ENCODE measurements around the gene GABBR2. TPM values are rescaled to one million over a fixed set of nuclear protein-coding genes. Genes with fewer than 3 reads are reported as not detected.

The GABBR2 gene
- total RNA-seq, 1 donor from 2014 or later, result not detected

DNA sequence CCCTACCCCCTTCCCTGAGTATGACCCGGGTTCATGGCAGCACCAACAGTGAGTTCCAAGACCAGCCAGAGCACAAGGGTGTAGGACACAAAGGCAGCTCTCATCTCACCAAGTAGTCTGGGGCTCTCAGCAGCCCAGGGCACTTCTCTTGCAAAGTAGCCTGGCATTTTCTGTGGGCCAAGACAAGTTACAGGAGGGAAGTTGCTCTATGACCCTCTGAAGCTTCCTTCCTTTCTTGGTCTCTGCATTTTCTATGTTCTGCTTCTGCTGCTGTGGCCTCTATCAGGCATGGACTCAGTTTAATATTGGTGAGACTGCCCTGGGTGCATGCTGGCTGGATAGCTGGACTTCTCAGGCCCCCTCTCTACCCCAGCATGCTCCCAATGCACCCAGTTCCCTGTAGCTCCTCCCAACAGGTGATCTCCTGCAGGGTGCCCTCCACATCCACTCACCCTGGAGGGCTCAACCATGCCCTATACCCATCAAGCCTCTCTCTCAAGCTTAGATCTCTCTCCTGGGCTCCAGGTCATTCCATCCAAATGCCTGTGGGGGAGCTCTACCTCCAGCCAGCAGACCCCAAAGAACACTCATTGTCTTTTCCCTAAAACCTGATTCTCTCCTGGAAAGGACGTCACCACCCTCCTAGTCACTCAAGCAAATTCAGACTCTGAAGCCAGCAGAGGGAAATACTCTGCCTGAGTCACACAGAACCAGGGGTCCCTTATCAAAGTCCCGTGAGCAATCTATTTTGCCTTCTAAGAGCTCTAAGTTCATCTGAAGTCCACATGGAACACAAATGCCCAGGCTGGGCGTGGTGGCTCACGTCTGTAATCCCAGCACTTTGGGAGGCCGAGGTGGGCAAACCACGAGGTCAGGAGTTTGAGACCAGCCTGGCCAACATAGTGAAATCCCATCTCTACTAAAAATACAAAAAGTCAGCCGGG lies 467.1 kb downstream of the GABBR2 start:
- intact Hi-C loops (cut with micrococcal nuclease), result no loop called here

DNA sequence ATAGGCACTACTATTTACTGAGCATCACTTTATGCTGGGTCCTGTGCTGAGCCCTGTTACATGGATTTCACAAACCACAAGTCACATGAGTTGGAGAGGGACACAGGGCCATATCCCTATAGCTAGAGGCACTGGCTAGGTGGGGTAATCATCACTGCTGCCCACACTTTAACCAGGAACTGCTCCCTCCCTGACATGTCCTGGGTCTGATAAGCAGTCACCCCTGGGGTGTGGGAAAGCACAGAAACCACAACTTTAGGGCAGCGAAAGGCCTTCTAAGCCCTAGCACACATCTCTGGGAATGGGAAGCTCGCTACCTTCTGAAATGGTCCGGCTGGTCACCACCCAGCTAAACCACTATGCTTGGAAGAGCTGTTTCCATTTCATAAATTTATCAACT lies 468.3 kb downstream of the GABBR2 start:
- intact Hi-C loops (cut with micrococcal nuclease), result no loop called here

Other genes with a start within 250 kb of the GABBR2 start
- gene ANKS6, start 87.6 kb upstream of the GABBR2 start, total RNA-seq, result 6.0 and 6.1 TPM in 2 replicates
- 3.3 and 4.0 TPM in 2 replicates for gene GALNT12, start 98.7 kb upstream of the GABBR2 start, total RNA-seq
- gene COL15A1, start 235.0 kb upstream of the GABBR2 start, total RNA-seq, result 0.49 and 0.51 TPM in 2 replicates

Data from T-helper 1 cell treated with Interleukin-12 subunit alpha and Interleukin-12 subunit beta and Interleukin-4 antibody, amounts not matched to agents 30 ng/mL and 1 ng/mL, for 36 hours (primary cell).